H9 (cell line): ENCODE data around the gene PRDM11. TPM values are rescaled to one million over a fixed set of nuclear protein-coding genes. Genes with fewer than 3 reads are reported as not detected.

Source experiments
- DNase-seq: peaks from one replicate; pipeline ENCODE4 v3.0.0-alpha.2; 2017
- H2AFZ ChIP-seq: one replicate; pipeline ENCODE4 v1.6.1; 2013; ENCODE audit warnings: mild to moderate bottlenecking, low read length, control low read depth, moderate library complexity
- H2AK5ac ChIP-seq: 2 replicates; pipeline ENCODE4 v1.6.1; 2013; ENCODE audit warnings: low read length, control low read depth, mixed read lengths; ENCODE audit not compliant: insufficient read length
- H2BK120ac ChIP-seq: one replicate; pipeline ENCODE4 v1.6.1; 2013; ENCODE audit warnings: low read depth, mild to moderate bottlenecking, low read length, control low read depth, inconsistent platforms; ENCODE audit not compliant: poor library complexity, severe bottlenecking
- H2BK12ac ChIP-seq: 2 replicates; pipeline ENCODE4 v1.6.1; 2013; ENCODE audit warnings: low read length, control low read depth, mixed read lengths, low read depth; ENCODE audit not compliant: insufficient read length
- H2BK15ac ChIP-seq: 2 replicates; pipeline ENCODE4 v1.6.1; 2013; ENCODE audit warnings: low read depth, low read length, control low read depth
- H2BK20ac ChIP-seq: one replicate; pipeline ENCODE4 v1.6.1; 2013; ENCODE audit warnings: low read depth, mild to moderate bottlenecking, low read length, control low read depth, inconsistent platforms; ENCODE audit not compliant: poor library complexity, severe bottlenecking
- H2BK5ac ChIP-seq: 2 replicates; pipeline ENCODE4 v1.6.1; 2013; ENCODE audit warnings: low read length, control low read depth, mixed read lengths; ENCODE audit not compliant: insufficient read length
- H3K14ac ChIP-seq: 2 replicates; pipeline ENCODE4 v1.6.1; 2013; ENCODE audit warnings: low read length, control low read depth; ENCODE audit not compliant: insufficient read depth
- H3K18ac ChIP-seq: 2 replicates; pipeline ENCODE4 v1.6.1; 2013; ENCODE audit warnings: low read depth, mild to moderate bottlenecking, mixed read lengths, low read length, control low read depth; ENCODE audit not compliant: insufficient read length
- H3K23ac ChIP-seq: 2 replicates; pipeline ENCODE4 v1.6.1; 2013; ENCODE audit warnings: low read length, control low read depth, mixed read lengths, low read depth; ENCODE audit not compliant: insufficient read length
- H3K23me2 ChIP-seq: 2 replicates; pipeline ENCODE4 v1.6.1; 2013; ENCODE audit warnings: low read depth, mild to moderate bottlenecking, mixed read lengths, low read length, control low read depth; ENCODE audit not compliant: insufficient read length, poor library complexity, severe bottlenecking
- H3K27ac ChIP-seq: 2 replicates; pipeline ENCODE4 v1.5.1; 2013; ENCODE audit warnings: low read length, control low read depth, mixed read lengths, low read depth; ENCODE audit not compliant: insufficient read length
- H3K27me3 ChIP-seq: 2 replicates; pipeline ENCODE4 v1.6.1; 2013; ENCODE audit warnings: low read length, control low read depth, inconsistent platforms; ENCODE audit not compliant: insufficient read depth
- H3K4ac ChIP-seq: 2 replicates; pipeline ENCODE4 v1.6.1; 2013; ENCODE audit warnings: low read depth, mild to moderate bottlenecking, control low read depth, inconsistent platforms, low read length, moderate library complexity
- H3K4me1 ChIP-seq: 2 replicates; pipeline ENCODE4 v1.6.1; 2013; ENCODE audit warnings: low read length, control low read depth, inconsistent platforms; ENCODE audit not compliant: insufficient read depth
- H3K4me2 ChIP-seq: 2 replicates; pipeline ENCODE4 v1.6.1; 2013; ENCODE audit warnings: low read length, control low read depth, mixed read lengths; ENCODE audit not compliant: insufficient read length, insufficient read depth
- H3K56ac ChIP-seq: 2 replicates; pipeline ENCODE4 v1.6.1; 2013; ENCODE audit warnings: low read depth, mild to moderate bottlenecking, mixed read lengths, low read length, control low read depth; ENCODE audit not compliant: insufficient read length
- H3K79me1 ChIP-seq: 2 replicates; pipeline ENCODE4 v1.6.1; 2013; ENCODE audit warnings: low read depth, mild to moderate bottlenecking, moderate library complexity, low read length, control low read depth, inconsistent platforms; ENCODE audit not compliant: insufficient read depth, poor library complexity, severe bottlenecking
- H3K79me2 ChIP-seq: 2 replicates; pipeline ENCODE4 v1.6.1; 2013; ENCODE audit warnings: low read length, control low read depth, inconsistent platforms; ENCODE audit not compliant: insufficient read depth
- H3K9ac ChIP-seq: 2 replicates; pipeline ENCODE4 v1.6.1; 2013; ENCODE audit warnings: low read length, control low read depth, mixed read lengths; ENCODE audit not compliant: insufficient read length; ENCODE audit errors: extremely low read depth
- H3K9me3 ChIP-seq: one replicate; pipeline ENCODE4 v1.6.1; 2013; ENCODE audit warnings: low read depth, low read length, inconsistent platforms; ENCODE audit not compliant: control insufficient read depth
- H3T11ph ChIP-seq: one replicate; pipeline ENCODE4 v1.6.1; 2013; ENCODE audit warnings: mild to moderate bottlenecking, low read length, control low read depth, inconsistent platforms
- H4K20me1 ChIP-seq: one replicate; pipeline ENCODE4 v1.6.1; 2013; ENCODE audit not compliant: control insufficient read depth, insufficient read length, insufficient read depth
- H4K5ac ChIP-seq: 2 replicates; pipeline ENCODE4 v1.6.1; 2013; ENCODE audit warnings: low read depth, mild to moderate bottlenecking, mixed read lengths, low read length, control low read depth; ENCODE audit not compliant: insufficient read length
- H4K8ac ChIP-seq: replicated peaks from 2 replicates; pipeline ENCODE4 v1.6.1; 2013; ENCODE audit warnings: low read length, control low read depth, mixed read lengths, low read depth; ENCODE audit not compliant: insufficient read length
- H4K91ac ChIP-seq: 2 replicates; pipeline ENCODE4 v1.6.1; 2013; ENCODE audit warnings: low read depth, mild to moderate bottlenecking, moderate library complexity, mixed read lengths, low read length, control low read depth; ENCODE audit not compliant: insufficient read length
- H3K27ac Mint-ChIP-seq, 3 experiments: 2 replicates in 2 of 3; 3 replicates in 1 of 3; pipeline ENCODE4 v1.8.0; 2020 to 2021; ENCODE audit warnings: mixed read lengths in 3 of 3, mild to moderate bottlenecking in 1 of 3, moderate library complexity in 1 of 3
- H3K27me3 Mint-ChIP-seq: 2 replicates; pipeline ENCODE4 v1.8.0; 2021; ENCODE audit warnings: low read depth, mild to moderate bottlenecking, moderate library complexity, mixed read lengths
- H3K36me3 Mint-ChIP-seq, 3 experiments: 2 replicates in 2 of 3; 3 replicates in 1 of 3; pipeline ENCODE4 v1.8.0; 2020 to 2021; ENCODE audit warnings: low read depth in 3 of 3, mixed read lengths in 3 of 3; ENCODE audit not compliant: insufficient read depth in 1 of 3
- H3K4me1 Mint-ChIP-seq, 2 experiments: 2 replicates each; pipeline ENCODE4 v1.8.0; 2020; ENCODE audit warnings: mixed read lengths in 2 of 2
- H3K4me3 Mint-ChIP-seq, 2 experiments: 2 replicates in 1 of 2; 3 replicates in 1 of 2; pipeline ENCODE4 v1.8.0; 2020 to 2021; ENCODE audit warnings: mild to moderate bottlenecking in 2 of 2, mixed read lengths in 2 of 2, moderate library complexity in 1 of 2
- H3K9me3 Mint-ChIP-seq, 2 experiments: 2 replicates in 1 of 2; 3 replicates in 1 of 2; pipeline ENCODE4 v1.8.0; 2020; ENCODE audit warnings: mild to moderate bottlenecking in 2 of 2, mixed read lengths in 2 of 2, moderate library complexity in 1 of 2
- WGBS: extraction: QIAGEN DNeasy Blood & Tissue Kit; methylation state at CpG from one replicate; pipeline ENCODE4 v1.1.7; 2013; ENCODE audit warnings: missing lambda C conversion rate, low lambda C conversion rate, mixed read lengths; ENCODE audit not compliant: insufficient read length; ENCODE audit errors: extremely low coverage; 5-methylcytosine and 5-hydroxymethylcytosine counted together
- total RNA-seq: library from RNA; stranded (reverse); gene quantifications from 2 replicates; pipeline ENCODE4 v1.2.1, GENCODE V29; 2021
- TF ChIP-seq, protein P1 (sequence below): fragments of 200-600 bp; sonication (generic); conservative IDR thresholded peaks from 3 replicates; pipeline ENCODE4 v1.8.0; 2021; ENCODE audit warnings: antibody characterized with exemption, mild to moderate bottlenecking

The PRDM11 gene
- total RNA-seq, 1 experiment from 2014 or later, result 11.5 TPM

DNA sequence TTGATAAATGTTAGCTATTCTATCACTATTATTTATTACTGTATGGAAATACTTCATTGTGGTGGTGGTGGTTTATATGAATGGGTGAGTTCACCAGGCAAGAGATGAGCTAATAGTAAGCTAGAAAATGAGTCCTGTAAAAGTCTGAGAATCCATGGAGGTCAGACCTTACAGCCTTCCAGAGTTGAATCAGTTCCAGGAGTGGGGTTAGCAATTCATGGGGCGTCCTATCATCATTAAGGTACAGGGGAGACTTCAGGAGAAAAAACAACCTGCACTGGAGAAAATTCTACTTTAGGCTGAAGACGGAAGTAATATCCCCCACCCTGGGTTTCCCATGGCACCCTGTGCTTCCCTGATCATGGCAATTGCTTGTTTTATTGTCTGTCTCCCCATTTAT, 133.2 kb downstream of the PRDM11 start:
- no peak overlapping the region for H2BK120ac ChIP-seq
- H3K56ac ChIP-seq, result no peak overlapping the region
- H3K4me1 Mint-ChIP-seq, result peaks cover 12 to 25% of the 10 kb centered on the region in 2 experiments
- peaks cover 5% of the 10 kb centered on the region for H3K9me3 ChIP-seq
- H3K27me3 Mint-ChIP-seq, result peaks cover 24% of the 10 kb centered on the region
- H3K18ac ChIP-seq, result no peak overlapping the region
- no peak overlapping the region for H3K4me3 Mint-ChIP-seq
- no peak overlapping the region for H4K91ac ChIP-seq
- H4K5ac ChIP-seq, result no peak overlapping the region
- H3K23me2 ChIP-seq, result no peaks in the 10 kb centered on the region
- no peak overlapping the region for H3K4me2 ChIP-seq
- no peak overlapping the region for H2BK12ac ChIP-seq
- no peak overlapping the region for H2BK15ac ChIP-seq
- H3K9me3 Mint-ChIP-seq, result peaks cover 11 to 13% of the 10 kb centered on the region in 2 experiments
- H4K8ac ChIP-seq, result no peak overlapping the region
- no peak overlapping the region for H3K27ac Mint-ChIP-seq
- H3K36me3 Mint-ChIP-seq, result peaks cover 6 to 14% (median 11%) of the 10 kb centered on the region in 3 experiments; a peak in 6 of 7 replicates
- no peak overlapping the region for H3K4ac ChIP-seq
- no peak overlapping the region for H3K9ac ChIP-seq
- DNase-seq, result no peak
- no peak overlapping the region for H2AK5ac ChIP-seq
- no peak overlapping the region for H3K23ac ChIP-seq
- H4K20me1 ChIP-seq, result no peaks in the 10 kb centered on the region
- no peak overlapping the region for H3T11ph ChIP-seq
- H3K79me1 ChIP-seq, result no peaks in the 10 kb centered on the region
- no peak overlapping the region for H2AFZ ChIP-seq
- no peak overlapping the region for H2BK5ac ChIP-seq
- H3K4me1 ChIP-seq, result no peaks in the 10 kb centered on the region; the same call in 1 of the 2 replicates
- H3K79me2 ChIP-seq, result no peaks in the 10 kb centered on the region
- no peaks in the 10 kb centered on the region; the same call in 1 of the 2 replicates for H3K27me3 ChIP-seq
- no CpG with 5 or more reads among the region's 2 CpGs for WGBS
- H2BK20ac ChIP-seq, result no peak overlapping the region
- H3K14ac ChIP-seq, result no peak overlapping the region
- no peak overlapping the region for H3K27ac ChIP-seq
- TF ChIP-seq, protein P1, sequence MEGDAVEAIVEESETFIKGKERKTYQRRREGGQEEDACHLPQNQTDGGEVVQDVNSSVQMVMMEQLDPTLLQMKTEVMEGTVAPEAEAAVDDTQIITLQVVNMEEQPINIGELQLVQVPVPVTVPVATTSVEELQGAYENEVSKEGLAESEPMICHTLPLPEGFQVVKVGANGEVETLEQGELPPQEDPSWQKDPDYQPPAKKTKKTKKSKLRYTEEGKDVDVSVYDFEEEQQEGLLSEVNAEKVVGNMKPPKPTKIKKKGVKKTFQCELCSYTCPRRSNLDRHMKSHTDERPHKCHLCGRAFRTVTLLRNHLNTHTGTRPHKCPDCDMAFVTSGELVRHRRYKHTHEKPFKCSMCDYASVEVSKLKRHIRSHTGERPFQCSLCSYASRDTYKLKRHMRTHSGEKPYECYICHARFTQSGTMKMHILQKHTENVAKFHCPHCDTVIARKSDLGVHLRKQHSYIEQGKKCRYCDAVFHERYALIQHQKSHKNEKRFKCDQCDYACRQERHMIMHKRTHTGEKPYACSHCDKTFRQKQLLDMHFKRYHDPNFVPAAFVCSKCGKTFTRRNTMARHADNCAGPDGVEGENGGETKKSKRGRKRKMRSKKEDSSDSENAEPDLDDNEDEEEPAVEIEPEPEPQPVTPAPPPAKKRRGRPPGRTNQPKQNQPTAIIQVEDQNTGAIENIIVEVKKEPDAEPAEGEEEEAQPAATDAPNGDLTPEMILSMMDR, result no peak
